ENCODE measurements around the gene TPGS1.

GRCh38 chr19:469833-470232 lies 37.5 kb upstream of the TPGS1 start:
- TF ChIP-seq CTCF (IDR thresholded peaks at IDR 0.05; ENCODE audit: low read length) (no peak), EZH2 (IDR thresholded peaks at IDR 0.05; ENCODE audit: borderline replicate concordance, low read length) (no peak)

Measured in OCI-LY1 (cell line).